ENCODE results near the gene CDH2.
"Not testable (repeated sequence)": the region's sequence is repeated elsewhere in the genome, so short reads cannot be mapped to it uniquely, and the experiment has no call there.

CDH2 gene

DNA sequence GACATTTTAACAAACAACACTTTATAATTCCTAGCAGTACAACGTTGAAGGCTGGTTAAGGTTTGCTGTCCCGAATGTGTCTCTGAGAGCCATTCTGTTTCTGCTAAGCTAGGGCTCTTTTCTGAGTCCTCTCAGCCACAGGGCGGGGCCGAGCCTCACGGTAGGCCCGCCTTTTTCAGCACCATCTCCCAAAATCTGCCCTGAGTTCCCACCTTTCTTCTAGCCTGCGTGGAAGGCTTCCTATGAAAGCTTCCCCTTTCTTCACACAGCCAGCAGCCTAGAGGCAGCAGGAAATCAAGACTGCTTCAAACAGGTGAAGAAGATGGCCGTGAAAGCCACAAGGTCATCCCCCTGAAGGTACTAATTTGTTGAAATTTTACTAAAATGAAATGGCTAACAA is 255.5 kb downstream of the CDH2 start:
- no peak for DNase-seq (ENCODE audit: low spot score)

DNA sequence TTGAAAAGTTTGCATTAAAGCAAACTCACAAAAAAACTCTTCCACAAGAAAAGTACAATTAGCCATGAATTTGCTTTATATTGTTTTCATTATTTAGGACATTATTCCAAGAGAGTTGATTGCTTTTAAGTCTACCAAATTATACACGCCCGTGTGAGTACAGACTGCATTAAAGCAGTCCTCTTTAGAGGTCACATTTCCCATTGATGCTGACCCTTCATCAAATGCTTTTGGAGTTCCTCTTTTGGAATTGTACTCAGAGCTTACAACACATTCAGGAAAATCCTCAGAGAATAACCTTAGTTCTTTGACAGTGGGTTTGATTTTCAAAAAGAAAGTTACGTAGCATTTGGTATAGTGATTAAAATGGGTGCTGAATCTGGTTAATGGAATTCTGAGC is 256.1 kb downstream of the CDH2 start:
- no peak for DNase-seq (ENCODE audit: low spot score)

DNA sequence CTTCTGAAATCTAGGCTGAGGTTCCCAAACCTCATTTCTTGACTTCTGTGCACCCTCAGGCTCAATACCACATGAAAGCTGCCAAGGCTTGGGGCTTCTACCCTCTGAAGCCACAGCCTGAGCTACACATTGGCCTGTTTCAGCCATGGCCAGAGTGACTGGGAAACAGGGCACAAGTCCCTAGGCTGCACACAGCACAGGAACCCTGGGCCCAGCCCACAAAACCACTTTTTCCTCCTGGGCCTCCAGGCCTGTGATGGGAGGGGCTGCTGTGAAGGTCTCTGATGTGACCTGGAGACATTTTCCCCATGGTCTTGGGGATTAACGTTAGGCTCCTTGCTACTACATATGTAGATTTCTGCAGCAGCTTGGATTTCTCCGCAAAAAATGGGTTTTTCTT is 270.7 kb downstream of the CDH2 start:
- DNase-seq (ENCODE audit: low spot score) = not testable (repeated sequence)

DNA sequence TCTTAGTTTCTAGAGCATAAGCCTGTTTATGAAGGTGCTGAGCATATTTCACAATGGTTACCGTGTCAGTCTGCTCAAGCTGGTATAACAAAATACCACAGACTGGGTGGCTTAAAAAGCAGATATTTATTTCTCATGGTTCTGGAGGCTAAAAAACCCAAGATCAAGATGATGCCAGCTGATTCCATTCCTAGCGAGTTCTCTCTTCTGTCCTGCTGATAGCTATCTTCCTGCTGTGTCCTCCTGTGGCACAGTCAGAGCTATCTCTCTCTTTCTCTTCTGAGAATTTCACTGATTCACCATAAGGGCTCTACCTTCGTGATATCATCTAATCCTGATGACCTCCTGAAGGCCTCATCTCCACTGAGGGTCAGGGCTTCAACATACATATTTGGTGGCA is 273.0 kb downstream of the CDH2 start:
- DNase-seq (ENCODE audit: low spot score) = no peak

DNA sequence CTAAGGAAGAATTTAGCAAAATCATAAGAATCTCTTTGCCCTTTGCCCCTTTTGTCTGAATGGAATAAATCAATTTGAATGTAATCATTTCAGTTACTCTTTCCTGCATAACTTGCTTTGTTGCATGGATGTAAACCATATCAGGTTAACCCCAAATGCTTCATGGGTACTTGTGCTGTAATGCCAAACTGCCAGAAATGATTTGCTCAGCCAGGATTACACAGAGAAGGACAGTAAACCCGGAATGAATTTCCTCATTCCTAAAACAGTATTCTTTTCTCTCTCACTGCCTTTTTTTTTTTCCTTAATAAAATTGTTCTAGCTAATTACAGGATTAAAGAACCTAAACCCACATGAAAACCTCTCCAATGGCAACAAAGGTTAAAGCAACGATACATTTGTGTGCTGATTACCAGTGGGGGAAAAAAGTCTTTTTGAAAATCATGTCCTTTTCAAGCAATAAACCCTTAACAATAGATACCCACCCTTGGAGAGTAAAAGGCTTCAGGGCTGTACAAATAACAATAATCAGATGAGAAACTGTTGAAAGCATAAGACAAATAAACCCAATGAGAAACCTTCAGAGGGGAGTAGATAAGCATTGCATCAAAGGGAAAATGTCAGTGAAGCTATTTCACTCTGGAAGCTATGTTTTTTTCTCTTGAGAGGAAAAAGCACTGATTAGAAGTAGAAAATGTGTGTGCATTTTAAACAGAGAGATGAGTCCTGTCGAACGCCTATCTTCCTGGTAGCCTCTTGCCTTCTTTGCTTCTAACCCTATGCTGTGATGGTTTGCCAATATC is 275.3 kb downstream of the CDH2 start:
- no peak for DNase-seq (ENCODE audit: low spot score)
